AG10803 (cell line): ENCODE data around the gene CEP170.
"Not testable (repeated sequence)": the region's sequence is repeated elsewhere in the genome, so short reads cannot be mapped to it uniquely, and the experiment has no call there.

ENCODE experiments used
- DNase-seq: peaks from one replicate; pipeline ENCODE4 v3.0.0; 2010; ENCODE audit warnings: low read depth
- H3K4me3 ChIP-seq: 2 replicates; pipeline ENCODE4 v1.5.1; 2011; ENCODE audit warnings: mild to moderate bottlenecking, low read length, control low read depth

The CEP170 gene

GRCh38 chr1:243104452-243104851 is 150.6 kb downstream of the CEP170 start:
- not testable (repeated sequence) for H3K4me3 ChIP-seq, DNase-seq

GRCh38 chr1:243101551-243102050 is 153.5 kb downstream of the CEP170 start:
- peak; percentile 28 for DNase-seq
- peak overlapping the region; percentile 24 for H3K4me3 ChIP-seq

GRCh38 chr1:243087368-243087767 is 167.7 kb downstream of the CEP170 start:
- H3K4me3 ChIP-seq, DNase-seq: not testable (repeated sequence)
